Activated CD4-positive, alpha-beta T cell treated with anti-CD3 and anti-CD28 coated beads, Interleukin-2, amount 50 U/mL, for 1 hour (primary cell): Measurements from ENCODE around the gene GALNT10.
A peak's percentile ranks its signal among the peaks of the same experiment; 100 is the strongest.

Source experiments
- DNase-seq: peaks from one replicate; pipeline ENCODE4 v3.0.0-alpha.2; 2020

The GALNT10 gene

GRCh38 chr5:154203798-154204578 is 13.5 kb downstream of the GALNT10 start:
- DNase-seq, result no peak

DNA sequence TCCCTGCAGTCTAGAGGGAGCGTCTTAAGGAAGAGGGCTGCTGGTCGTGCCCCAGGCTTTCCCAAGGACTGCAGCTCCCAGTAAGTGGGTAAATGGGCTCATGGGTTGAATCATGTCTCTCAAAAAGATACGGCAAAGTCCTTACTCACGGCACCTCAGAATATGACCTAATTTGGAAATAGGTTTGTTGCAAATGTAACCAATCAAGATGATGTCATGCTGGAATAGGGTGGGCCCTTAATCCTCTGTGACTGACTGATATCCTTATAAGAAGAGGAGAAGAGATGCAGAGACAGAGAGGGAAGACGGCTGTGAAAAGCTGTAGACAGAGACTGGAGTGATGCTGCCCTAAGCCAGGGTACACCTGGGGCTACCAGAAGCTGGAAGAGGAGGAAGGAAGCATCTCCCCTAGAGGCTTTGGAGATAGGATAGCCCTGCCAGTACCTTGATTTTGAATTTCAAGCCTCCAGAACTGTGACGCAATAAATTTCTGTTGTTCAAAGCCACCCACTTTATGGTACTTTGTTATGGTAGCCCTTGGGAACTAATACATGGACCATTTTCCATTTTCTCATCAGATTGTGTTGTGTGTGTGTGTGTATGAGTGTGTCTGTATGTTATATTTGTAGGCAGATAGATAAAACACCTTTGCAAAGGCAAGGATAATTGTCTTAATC is 15.0 kb downstream of the GALNT10 start:
- no peak for DNase-seq

GRCh38 chr5:154206311-154206710 is 15.8 kb downstream of the GALNT10 start:
- DNase-seq, result no peak

DNA sequence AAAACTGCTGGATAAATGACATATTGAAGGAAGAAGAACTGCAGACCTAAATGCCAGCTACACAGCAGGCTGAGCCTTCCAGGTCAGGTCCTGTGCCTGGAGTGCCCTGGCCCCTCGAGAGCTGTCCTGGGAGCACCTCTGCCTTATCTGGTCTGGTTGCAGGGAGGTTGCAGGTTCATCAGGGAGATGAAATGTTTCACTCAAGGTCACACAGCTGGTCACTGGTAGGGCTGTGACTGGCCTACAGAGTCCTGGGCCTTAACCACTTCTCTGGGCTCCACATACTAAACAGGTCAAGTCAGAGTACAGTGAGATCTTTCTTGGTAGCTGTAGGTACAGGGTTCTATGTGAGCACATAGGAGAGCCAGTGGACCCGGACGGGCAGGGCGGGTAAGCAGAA is 16.7 kb downstream of the GALNT10 start:
- DNase-seq, result no peak

- no peak for DNase-seq
These were observed 19.1 kb downstream of the GALNT10 start for GRCh38 chr5:154209591-154210081.

DNA sequence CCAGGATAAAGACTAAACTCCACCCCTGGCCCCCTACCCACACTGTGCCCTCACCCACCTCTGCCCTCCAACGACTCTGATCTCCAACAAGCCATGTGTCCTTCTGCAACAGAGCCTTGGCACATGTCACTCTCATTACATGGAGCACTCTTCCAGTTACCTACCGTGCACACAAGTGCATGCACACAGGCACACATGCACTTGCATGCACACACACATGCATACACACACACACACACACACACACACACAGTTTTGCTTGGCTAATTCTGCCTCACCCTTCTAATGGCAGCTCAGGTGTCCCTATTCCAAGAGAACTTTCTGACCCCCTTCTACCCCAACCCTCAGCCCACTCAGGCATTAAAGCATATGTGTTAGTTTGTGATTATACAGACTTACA is 19.6 kb downstream of the GALNT10 start:
- no peak for DNase-seq

- DNase-seq, result no peak
These were observed 21.3 kb downstream of the GALNT10 start for GRCh38 chr5:154211641-154212390.

- no peak for DNase-seq
These were observed 23.1 kb downstream of the GALNT10 start for GRCh38 chr5:154213592-154213991.

DNA sequence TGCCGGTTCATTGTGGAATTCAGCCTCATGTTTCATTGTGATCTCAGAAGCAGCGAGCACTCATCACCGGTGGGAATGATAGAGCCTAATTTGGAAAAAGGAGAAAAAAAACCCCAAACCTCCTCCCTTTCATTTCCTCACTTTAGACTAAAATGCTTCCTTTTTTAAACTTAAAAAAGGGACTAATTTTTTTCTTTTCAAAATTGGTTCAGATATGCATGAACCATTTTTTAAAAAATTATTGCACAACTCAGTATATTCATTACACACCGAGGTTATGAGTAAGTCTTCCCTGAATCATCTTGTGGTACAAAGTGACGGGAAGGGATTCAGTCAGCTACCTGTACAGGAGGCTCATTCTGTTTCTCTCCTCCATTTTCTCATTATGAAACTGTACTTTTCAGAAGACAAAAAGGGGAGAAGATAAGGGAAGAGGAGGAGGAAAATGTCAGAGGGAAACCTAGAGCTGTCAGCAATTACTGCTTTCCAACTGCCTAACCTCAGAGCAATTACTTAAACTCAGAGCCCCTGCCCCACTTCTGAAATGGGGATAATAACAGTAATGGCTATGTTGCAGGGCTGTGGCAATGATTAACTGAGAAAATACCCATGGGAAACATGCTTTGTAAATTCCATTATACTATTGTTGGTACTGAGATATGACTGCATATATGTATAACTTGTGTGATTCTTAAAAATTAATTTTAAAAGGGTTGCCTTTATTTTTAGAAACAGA is 24.0 kb downstream of the GALNT10 start:
- no peak for DNase-seq

DNA sequence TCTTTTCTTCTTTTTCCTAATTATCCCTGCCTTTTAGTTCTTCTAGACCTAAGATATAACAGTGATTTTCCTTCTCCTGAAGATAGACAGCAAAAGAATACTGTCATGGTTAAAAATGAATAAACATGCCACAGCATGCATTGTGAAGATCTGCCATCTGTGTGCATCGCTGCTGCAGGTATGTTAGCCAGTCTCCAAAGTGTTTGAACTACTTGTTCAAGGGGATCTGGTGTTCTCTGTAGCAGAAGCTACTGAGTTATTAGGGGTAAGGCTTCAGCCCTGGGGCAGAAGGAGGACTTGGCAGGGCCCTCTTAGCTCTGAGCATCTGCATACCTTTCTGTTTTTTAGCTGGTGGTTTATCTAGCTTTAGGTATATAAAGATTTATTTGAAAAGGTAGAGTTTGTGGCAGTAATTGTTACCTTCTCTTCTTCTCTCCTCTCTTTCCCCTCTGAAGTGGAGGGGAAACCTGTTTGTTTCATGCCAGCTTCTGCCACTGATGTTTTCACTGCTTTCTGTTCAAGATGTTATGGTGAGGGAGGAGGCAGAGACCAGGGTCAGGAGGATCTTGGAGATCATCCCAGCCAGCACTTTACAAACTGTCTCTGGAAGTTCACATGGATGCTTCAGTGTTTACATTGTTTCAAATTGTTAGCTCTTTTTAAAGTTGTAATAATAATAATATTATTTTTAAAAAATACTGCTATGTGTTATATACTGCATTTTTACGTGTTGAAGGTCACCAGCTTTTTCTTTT is 25.2 kb downstream of the GALNT10 start:
- DNase-seq, result no peak

DNA sequence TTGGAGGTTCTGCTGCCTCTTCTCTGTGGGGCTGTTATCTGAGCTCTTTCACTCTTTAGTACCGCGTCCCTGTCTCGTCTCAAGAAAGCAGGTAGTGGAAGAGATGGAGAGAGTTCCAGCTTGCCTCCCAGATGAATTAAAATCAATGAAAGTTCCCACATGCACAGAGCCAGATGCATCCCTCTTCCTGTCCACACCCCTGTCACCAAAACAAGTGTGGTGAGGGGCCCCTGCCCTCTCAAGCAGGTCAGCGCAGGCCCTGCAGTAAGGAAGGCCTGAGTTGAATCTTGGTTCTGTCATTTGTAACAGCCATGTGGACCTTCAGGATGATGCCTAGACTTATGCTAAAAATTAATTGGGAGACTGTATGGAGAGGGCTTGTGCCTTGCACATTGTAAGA is 26.9 kb downstream of the GALNT10 start:
- DNase-seq, result no peak

- DNase-seq, result no peak
These were observed 28.3 kb downstream of the GALNT10 start for GRCh38 chr5:154218786-154219185.

DNA sequence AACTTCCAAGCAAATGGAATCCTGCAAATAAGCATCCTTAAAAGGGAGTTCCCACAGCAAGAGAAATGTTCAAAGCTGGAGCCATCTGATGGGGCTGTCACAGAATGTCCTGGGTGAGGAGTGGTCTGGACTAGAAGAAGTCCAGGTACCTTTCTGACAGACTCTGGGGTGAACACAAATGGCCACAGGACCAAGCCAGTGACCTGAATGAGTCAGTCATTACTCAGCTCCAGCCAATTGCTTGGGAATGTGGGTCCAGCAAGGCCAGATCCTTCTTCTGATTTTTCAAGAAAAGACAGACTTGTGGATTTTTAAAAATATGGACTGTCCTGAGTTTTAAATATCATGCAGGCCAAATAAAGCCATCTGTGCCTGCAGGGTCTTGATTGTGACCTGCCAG is 30.1 kb downstream of the GALNT10 start:
- DNase-seq, result no peak

- DNase-seq, result peak; percentile 52
These were observed 30.9 kb downstream of the GALNT10 start for GRCh38 chr5:154221371-154221896.

DNA sequence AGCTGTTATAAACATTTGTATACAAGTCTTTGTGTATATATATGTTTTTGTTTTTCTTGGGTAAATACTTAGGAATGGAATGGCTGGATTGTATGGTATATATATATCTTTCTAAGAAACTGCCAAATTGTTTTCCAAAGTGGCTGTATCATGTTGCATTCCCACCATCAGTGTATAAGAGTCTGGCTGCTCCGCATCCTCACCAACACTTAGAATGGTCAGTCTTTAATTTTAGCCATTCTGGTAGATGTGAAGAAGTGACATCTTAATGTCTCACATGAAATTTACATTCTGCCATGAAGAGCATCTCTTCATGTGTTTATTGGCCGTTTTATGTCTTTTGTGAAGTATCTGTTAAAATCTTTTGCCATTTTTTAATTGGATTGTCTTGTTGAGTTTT is 31.9 kb downstream of the GALNT10 start:
- DNase-seq, result no peak

- no peak for DNase-seq
These were observed 32.8 kb downstream of the GALNT10 start for GRCh38 chr5:154223320-154223719.

DNA sequence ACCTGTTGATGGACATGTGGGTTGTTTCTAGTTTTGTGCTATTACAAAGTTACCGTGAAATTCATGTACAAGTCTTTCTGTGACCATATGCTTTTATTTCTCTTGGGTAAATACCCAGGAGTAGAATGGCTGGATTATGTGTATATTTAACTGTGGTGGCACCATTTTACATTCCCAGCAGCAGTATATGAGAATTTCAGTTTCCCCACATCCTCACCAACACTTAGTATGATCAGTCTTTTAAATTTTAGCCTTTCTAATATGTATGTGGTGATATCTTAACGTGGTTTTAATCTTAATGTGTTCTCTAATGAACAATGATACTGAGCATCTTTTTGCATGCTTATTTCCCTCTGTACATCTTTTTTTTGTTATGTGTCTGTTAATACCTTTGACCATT is 36.6 kb downstream of the GALNT10 start:
- no peak for DNase-seq

DNA sequence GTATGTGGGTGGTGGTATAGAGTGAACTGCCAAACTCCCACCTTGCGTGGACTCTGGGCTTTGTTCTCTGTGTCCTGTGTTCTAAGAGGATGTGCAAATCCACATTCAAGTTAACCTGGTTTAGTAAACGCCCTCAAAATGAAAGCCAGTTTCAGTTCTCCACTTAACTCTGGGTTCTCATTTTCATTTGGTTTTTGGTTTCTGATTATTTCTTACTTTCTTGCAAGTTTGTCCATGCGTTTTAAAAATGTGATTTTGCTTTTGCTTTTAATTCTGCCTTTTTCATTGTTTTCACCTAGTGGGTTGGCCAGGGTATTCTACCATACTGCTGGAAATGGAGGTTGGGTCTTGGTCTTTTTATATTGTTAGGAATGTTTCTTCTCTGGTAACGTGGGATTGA is 38.2 kb downstream of the GALNT10 start:
- DNase-seq, result no peak

DNA sequence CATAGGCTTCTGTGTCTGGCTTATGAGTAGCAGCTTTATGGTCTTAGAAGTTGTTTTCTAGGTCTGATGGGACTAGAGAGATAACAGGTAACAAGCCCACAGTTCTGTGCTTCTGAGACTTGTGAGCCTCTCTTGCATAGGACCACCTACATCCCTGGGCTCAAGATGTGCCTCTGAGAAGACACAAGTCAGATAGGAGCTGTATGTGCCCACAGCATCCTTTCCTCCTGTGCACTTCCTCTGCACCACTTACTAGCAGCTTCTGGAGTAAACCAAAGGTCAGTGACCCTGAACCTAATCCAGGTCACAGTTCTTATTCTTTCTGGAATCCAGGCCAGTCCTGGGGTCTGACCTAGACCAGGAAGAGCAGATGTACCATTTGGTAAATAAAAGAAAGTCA is 40.0 kb downstream of the GALNT10 start:
- no peak for DNase-seq

- DNase-seq, result no peak
These were observed 44.0 kb downstream of the GALNT10 start for GRCh38 chr5:154234551-154234950.

DNA sequence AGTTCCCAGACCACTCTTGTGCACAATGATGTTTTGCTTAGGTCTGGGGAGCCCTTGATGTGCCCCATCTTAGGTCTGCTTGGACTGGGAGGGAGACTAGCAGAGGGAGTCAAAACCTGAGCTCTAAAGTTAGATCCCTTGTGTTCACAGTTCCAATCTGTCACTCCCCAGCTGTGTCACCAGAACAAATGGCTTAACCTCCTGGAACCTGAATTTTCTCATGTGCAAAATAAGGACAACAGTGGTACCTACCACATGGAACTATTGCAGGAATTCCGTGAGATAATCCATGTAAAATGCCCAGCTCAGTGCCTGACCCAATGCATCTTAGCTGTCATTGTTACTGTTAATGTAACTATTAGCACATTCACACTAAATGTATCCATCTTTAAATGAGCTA is 45.5 kb downstream of the GALNT10 start:
- no peak for DNase-seq
